ENCODE results near the gene CAPZA1. TPM values are rescaled to one million over a fixed set of nuclear protein-coding genes. Genes with fewer than 3 reads are reported as not detected.
A peak's percentile ranks its signal among the peaks of the same experiment; 100 is the strongest.

The CAPZA1 gene
- total and polyA plus RNA-seq, 7 donors = 14.8 to 73.3 (median 35.0) TPM

DNA sequence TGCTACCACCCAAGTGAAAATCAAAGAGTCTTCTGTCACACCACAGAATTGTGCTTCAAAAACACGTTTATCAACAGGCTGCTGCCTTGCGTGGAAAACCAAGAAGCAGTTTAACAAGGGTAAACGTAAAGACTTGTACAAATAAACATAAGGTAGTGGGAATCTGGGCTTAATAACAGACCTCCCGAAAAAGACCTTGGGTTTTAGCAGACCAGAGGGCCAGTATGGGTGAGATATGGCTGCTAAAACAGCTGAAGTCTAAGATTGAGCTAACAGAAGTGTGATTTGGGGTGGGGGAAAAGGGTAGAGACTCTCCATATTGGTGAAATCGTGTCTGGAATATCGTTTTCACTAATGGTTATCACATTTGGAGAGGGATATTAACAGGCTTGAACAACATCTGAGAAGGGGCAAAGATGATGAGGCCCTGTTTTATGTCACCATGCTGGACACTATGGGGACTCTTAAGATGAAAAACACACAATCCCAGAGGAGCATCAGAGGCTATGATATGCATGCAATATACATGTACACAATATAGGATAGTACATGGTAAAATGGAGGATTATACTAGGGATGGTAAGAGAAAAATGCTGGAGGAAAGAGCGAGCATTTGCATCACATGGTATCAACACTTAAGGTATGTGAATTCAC, 56.2 kb downstream of the CAPZA1 start:
- intact Hi-C loops (cut with DNase I) = loop anchor here in 1 of 2 donors (2.0 kb wide), 3 partner anchors 23 to 51 kb away; partner anchors contain the start of gene RHOC
- WGBS, 3 donors = 43 to 58% (median 47%) methylated on average over 7 of the region's 7 CpGs

GRCh38 chr1:112676543-112676942, 56.9 kb downstream of the CAPZA1 start:
- ATAC-seq = no peak
- no peak for DNase-seq
- Histone ChIP-seq H3K36me3 (ENCODE audit: insufficient read depth in 1 of 2, low read depth in 1 of 2) (peaks cover 2 to 6% of the 10 kb centered on the region in 2 donors), H3K4me3 (no peak overlapping the region), H3K27ac (no peak overlapping the region), H3K27me3 (ENCODE audit: insufficient read depth in 3 of 3, low read length in 2 of 3) (no peaks in the 10 kb centered on the region), H3K4me1 (peaks cover 7% of the 10 kb centered on the region), H3K9me3 (no peaks in the 10 kb centered on the region)
- intact Hi-C loops (cut with DNase I) = no loop called here
- TF ChIP-seq, protein P1, sequence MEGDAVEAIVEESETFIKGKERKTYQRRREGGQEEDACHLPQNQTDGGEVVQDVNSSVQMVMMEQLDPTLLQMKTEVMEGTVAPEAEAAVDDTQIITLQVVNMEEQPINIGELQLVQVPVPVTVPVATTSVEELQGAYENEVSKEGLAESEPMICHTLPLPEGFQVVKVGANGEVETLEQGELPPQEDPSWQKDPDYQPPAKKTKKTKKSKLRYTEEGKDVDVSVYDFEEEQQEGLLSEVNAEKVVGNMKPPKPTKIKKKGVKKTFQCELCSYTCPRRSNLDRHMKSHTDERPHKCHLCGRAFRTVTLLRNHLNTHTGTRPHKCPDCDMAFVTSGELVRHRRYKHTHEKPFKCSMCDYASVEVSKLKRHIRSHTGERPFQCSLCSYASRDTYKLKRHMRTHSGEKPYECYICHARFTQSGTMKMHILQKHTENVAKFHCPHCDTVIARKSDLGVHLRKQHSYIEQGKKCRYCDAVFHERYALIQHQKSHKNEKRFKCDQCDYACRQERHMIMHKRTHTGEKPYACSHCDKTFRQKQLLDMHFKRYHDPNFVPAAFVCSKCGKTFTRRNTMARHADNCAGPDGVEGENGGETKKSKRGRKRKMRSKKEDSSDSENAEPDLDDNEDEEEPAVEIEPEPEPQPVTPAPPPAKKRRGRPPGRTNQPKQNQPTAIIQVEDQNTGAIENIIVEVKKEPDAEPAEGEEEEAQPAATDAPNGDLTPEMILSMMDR (IDR thresholded peaks at IDR 0.05) = no peak
- 96 to 98% (median 96%) methylated on average over 3 of the region's 3 CpGs for WGBS, 3 donors

More for the DNA sequence above, 56.2 kb downstream of the CAPZA1 start:
- TF ChIP-seq, protein P1 (IDR thresholded peaks at IDR 0.05) = no peak
- Histone ChIP-seq H3K27ac (peak overlapping the region; percentile 76), H3K27me3 (ENCODE audit: insufficient read depth in 3 of 3, low read length in 2 of 3) (no peaks in the 10 kb centered on the region), H3K4me3 (peak overlapping the region; percentile 83), H3K36me3 (ENCODE audit: insufficient read depth in 1 of 2, low read depth in 1 of 2) (peaks cover 2 to 13% of the 10 kb centered on the region in 2 donors), H3K4me1 (peaks cover 7% of the 10 kb centered on the region), H3K9me3 (no peaks in the 10 kb centered on the region)
- DNase-seq = no peak
- no peak for ATAC-seq

DNA sequence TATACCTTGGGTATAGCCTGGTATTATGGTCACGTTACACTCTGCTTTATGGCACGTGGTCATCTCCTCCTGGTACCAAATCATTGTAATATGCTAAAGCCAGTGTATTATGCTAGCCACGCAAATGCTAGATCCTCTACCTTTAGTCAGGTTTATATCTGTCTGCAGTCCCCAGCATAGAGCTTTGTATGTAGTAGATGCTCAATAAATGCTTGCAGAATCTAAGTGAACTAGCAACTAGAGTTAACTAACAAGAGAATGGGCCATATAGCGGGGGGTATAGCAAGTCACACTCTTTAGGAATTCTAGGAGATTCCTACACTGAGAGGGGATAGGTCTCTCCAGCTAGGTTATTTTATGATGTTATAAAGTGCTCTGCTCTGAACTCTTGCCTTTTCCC, 57.9 kb downstream of the CAPZA1 start:
- intact Hi-C loops (cut with DNase I) = no loop called here
- ATAC-seq (no peak), DNase-seq (no peak)
- WGBS, 3 donors = 96 to 99% (median 98%) methylated on average over 4 of the region's 4 CpGs
- Histone ChIP-seq H3K36me3 (ENCODE audit: insufficient read depth in 1 of 2, low read depth in 1 of 2) (no peaks in the 10 kb centered on the region), H3K4me3 (no peak overlapping the region), H3K4me1 (peaks cover 7% of the 10 kb centered on the region), H3K27me3 (ENCODE audit: insufficient read depth in 3 of 3, low read length in 2 of 3) (no peaks in the 10 kb centered on the region), H3K9me3 (no peaks in the 10 kb centered on the region), H3K27ac (no peak overlapping the region)
- TF ChIP-seq, protein P1 (IDR thresholded peaks at IDR 0.05) = no peak

- ATAC-seq = no peak
- DNase-seq = no peak
- H3K9me3 ChIP-seq = no peaks in the 10 kb centered on the region
- no peak overlapping the region for H3K4me3 ChIP-seq
- WGBS, 3 donors = 63 to 79% (median 75%) methylated on average over 3 of the region's 3 CpGs
- peaks cover 6% of the 10 kb centered on the region for H3K4me1 ChIP-seq
- TF ChIP-seq, protein P1 (IDR thresholded peaks at IDR 0.05) = no peak
- H3K27ac ChIP-seq = no peak overlapping the region
- H3K27me3 ChIP-seq (ENCODE audit: insufficient read depth in 3 of 3, low read length in 2 of 3) = no peaks in the 10 kb centered on the region
- no peaks in the 10 kb centered on the region for H3K36me3 ChIP-seq (ENCODE audit: insufficient read depth in 1 of 2, low read depth in 1 of 2)
- intact Hi-C loops (cut with DNase I) = no loop called here
Measured at GRCh38 chr1:112678605-112679004, 59.0 kb downstream of the CAPZA1 start.

DNA sequence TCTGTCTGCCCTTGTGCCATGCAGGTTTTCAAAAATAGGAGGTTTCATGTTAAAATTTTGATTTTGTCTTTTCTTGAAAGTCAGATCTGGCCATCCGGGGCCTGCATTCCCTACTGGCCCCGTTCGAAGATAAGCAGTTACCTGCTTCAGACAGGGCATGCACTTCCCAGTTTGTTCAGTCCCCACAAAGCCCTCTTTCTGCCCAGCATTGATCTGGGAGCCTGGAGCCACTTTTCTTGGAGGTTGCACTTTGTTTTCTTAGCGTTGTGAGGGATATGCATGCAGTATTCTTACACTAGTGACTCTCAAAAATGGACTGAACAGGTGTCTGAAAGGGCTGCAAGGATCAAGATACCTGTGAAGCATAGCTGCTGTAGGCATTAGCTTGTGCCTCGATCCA, 66.3 kb downstream of the CAPZA1 start:
- ATAC-seq = no peak
- no peak overlapping the region for H3K4me3 ChIP-seq
- 89 to 92% (median 90%) methylated on average over 5 of the region's 5 CpGs for WGBS, 3 donors

More for the DNA sequence above, 66.3 kb downstream of the CAPZA1 start:
- Histone ChIP-seq H3K4me1 (peaks cover 5% of the 10 kb centered on the region), H3K36me3 (ENCODE audit: insufficient read depth in 1 of 2, low read depth in 1 of 2) (peaks cover 0 to 15% of the 10 kb centered on the region in 2 donors), H3K9me3 (no peaks in the 10 kb centered on the region), H3K27me3 (ENCODE audit: insufficient read depth in 3 of 3, low read length in 2 of 3) (no peaks in the 10 kb centered on the region), H3K27ac (no peak overlapping the region)
- TF ChIP-seq, protein P1 (IDR thresholded peaks at IDR 0.05) = no peak
- DNase-seq = no peak
- intact Hi-C loops (cut with DNase I) = no loop called here

Data from psoas muscle (tissue), 8 donors.